Measurements from ENCODE around the gene TMEM258. TPM values are rescaled to one million over a fixed set of nuclear protein-coding genes. Genes with fewer than 3 reads are reported as not detected.

Gene TMEM258
- total and polyA plus RNA-seq, 9 of the 15 experiments (the other 6 are each of a cell fraction or from before 2014, with no cell fraction given), result 97.2 to 856 (median 231) TPM

- peak; percentile 87 for TF ChIP-seq ARID3A (IDR thresholded peaks at IDR 0.05; ENCODE audit: borderline replicate concordance, low read depth, low read length)
- TF ChIP-seq, protein P1, sequence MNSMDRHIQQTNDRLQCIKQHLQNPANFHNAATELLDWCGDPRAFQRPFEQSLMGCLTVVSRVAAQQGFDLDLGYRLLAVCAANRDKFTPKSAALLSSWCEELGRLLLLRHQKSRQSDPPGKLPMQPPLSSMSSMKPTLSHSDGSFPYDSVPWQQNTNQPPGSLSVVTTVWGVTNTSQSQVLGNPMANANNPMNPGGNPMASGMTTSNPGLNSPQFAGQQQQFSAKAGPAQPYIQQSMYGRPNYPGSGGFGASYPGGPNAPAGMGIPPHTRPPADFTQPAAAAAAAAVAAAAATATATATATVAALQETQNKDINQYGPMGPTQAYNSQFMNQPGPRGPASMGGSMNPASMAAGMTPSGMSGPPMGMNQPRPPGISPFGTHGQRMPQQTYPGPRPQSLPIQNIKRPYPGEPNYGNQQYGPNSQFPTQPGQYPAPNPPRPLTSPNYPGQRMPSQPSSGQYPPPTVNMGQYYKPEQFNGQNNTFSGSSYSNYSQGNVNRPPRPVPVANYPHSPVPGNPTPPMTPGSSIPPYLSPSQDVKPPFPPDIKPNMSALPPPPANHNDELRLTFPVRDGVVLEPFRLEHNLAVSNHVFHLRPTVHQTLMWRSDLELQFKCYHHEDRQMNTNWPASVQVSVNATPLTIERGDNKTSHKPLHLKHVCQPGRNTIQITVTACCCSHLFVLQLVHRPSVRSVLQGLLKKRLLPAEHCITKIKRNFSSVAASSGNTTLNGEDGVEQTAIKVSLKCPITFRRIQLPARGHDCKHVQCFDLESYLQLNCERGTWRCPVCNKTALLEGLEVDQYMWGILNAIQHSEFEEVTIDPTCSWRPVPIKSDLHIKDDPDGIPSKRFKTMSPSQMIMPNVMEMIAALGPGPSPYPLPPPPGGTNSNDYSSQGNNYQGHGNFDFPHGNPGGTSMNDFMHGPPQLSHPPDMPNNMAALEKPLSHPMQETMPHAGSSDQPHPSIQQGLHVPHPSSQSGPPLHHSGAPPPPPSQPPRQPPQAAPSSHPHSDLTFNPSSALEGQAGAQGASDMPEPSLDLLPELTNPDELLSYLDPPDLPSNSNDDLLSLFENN (IDR thresholded peaks at IDR 0.05; ENCODE audit: low read depth in 2 of 2, low read length in 2 of 2), result peak in 1 of 2 experiments; percentile 92; a peak in 2 of 4 replicates
- peak; percentile 41 for TF ChIP-seq CCNT2 (IDR thresholded peaks at IDR 0.05; ENCODE audit: borderline replicate concordance, extremely low read depth, insufficient read length, low read depth, low read length)
- TF ChIP-seq PRDM10 (IDR thresholded peaks at IDR 0.05; ENCODE audit: partially characterized antibody), result no peak
- TF ChIP-seq ZNF311 (CRISPR knock-in tag; IDR thresholded peaks at IDR 0.05), result no peak
- TF ChIP-seq EP400 (IDR thresholded peaks at IDR 0.05), result peak; percentile 32; the same call in 1 of the 2 replicates
- TF ChIP-seq MAFF (IDR thresholded peaks at IDR 0.05; ENCODE audit: low read length), result peak; percentile 52; the same call in 1 of the 2 replicates
- TF ChIP-seq CREB1 (IDR thresholded peaks at IDR 0.05), result peak; percentile 20; the same call in 1 of the 2 replicates
- TF ChIP-seq CREB1 (CRISPR knock-in tag; IDR thresholded peaks at IDR 0.05), result no peak
- no peak for TF ChIP-seq ZNF143 (CRISPR knock-in tag; IDR thresholded peaks at IDR 0.05)
- TF ChIP-seq GTF2A2 (tag; IDR thresholded peaks at IDR 0.05), result no peak
- no peak for TF ChIP-seq MCM2 (IDR thresholded peaks at IDR 0.05; ENCODE audit: low read depth)
- TF ChIP-seq, protein P2, sequence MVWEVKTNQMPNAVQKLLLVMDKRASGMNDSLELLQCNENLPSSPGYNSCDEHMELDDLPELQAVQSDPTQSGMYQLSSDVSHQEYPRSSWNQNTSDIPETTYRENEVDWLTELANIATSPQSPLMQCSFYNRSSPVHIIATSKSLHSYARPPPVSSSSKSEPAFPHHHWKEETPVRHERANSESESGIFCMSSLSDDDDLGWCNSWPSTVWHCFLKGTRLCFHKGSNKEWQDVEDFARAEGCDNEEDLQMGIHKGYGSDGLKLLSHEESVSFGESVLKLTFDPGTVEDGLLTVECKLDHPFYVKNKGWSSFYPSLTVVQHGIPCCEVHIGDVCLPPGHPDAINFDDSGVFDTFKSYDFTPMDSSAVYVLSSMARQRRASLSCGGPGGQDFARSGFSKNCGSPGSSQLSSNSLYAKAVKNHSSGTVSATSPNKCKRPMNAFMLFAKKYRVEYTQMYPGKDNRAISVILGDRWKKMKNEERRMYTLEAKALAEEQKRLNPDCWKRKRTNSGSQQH (CRISPR knock-in tag; IDR thresholded peaks at IDR 0.05), result no peak
- TF ChIP-seq ADNP (tag; IDR thresholded peaks at IDR 0.05), result no peak
- no peak for TF ChIP-seq HCFC1 (IDR thresholded peaks at IDR 0.05; ENCODE audit: low read depth, low read length)
- TF ChIP-seq ZNF79 (CRISPR knock-in tag; IDR thresholded peaks at IDR 0.05; ENCODE audit: low read depth), result no peak
Observed at GRCh38 chr11:61800331-61801281, 8.2 kb upstream of the TMEM258 start (continued).

All from K562 (cell line).